H1 (cell line): ENCODE measurements around the gene MPRIP. TPM values are rescaled to one million over a fixed set of nuclear protein-coding genes. Genes with fewer than 3 reads are reported as not detected.

Source experiments
- BRCA1 ChIP-seq: IDR thresholded peaks from 2 replicates; pipeline ENCODE4 v1.6.1; 2012; ENCODE audit warnings: low read depth, low read length, improper control_type of control experiment
- CHD7 ChIP-seq: fragments of 300-600 bp; sonication (generic); IDR thresholded peaks from 2 replicates; pipeline ENCODE4 v1.7.1; 2012; ENCODE audit warnings: low read length, moderate library complexity, mild to moderate bottlenecking, inconsistent platforms; ENCODE audit not compliant: insufficient replicate concordance
- CREB1 ChIP-seq: IDR thresholded peaks from 2 replicates; pipeline ENCODE4 v1.6.1; 2012; ENCODE audit warnings: inconsistent platforms
- CTBP2 ChIP-seq: IDR thresholded peaks from 2 replicates; pipeline ENCODE4 v1.7.0; 2011; ENCODE audit warnings: borderline replicate concordance, mild to moderate bottlenecking, moderate library complexity, mixed read lengths, low read length; ENCODE audit not compliant: insufficient read depth, insufficient read length
- HDAC2 ChIP-seq, 2 experiments: fragments of 300-600 bp in 1 of 2; sonication (generic) in 1 of 2; IDR thresholded peaks; 2 replicates each; pipeline ENCODE4 v1.6.1; 2011 to 2012; ENCODE audit warnings: low read depth in 2 of 2, low read length in 2 of 2, mild to moderate bottlenecking in 2 of 2, moderate library complexity in 2 of 2, borderline replicate concordance in 1 of 2, inconsistent platforms in 1 of 2
- JUND ChIP-seq: IDR thresholded peaks from 2 replicates; pipeline ENCODE4 v1.6.1; 2011; ENCODE audit warnings: mild to moderate bottlenecking, improper control_type of control experiment, low read length
- SP1 ChIP-seq: IDR thresholded peaks from 2 replicates; pipeline ENCODE4 v1.6.1; 2011; ENCODE audit warnings: low read depth, low read length
- ZNF274 ChIP-seq: IDR thresholded peaks from 2 replicates; pipeline ENCODE4 v1.7.0; 2012; ENCODE audit warnings: low read length, borderline replicate concordance; ENCODE audit errors: extremely low read depth
- polyA plus RNA-seq, 7 experiments: library from polyadenylated mRNA; depleted of rRNA in 3 of 7; stranded (reverse) in 5 of 7; unstranded in 2 of 7; fragments of >200 nt in 5 of 7; fragments of 200-250 nt in 2 of 7; gene quantifications; 1 replicate in 5 of 7; 2 replicates in 1 of 7; 4 replicates in 1 of 7; pipeline versions ENCODE4 v1.2.1 to v1.2.3, GENCODE V29; 2011 to 2013; ENCODE audit warnings: missing spikeins in 2 of 7, mixed read lengths in 2 of 7
- total RNA-seq: library from RNA; stranded (reverse); fragmentation: NEBNext Ultra II Directional; extraction: Animal tissue kit (Norgen Biotek cat#: 25700); gene quantifications from 2 replicates; pipeline ENCODE4 v1.2.1, GENCODE V29; 2021
- TF ChIP-seq, protein P1 (sequence below): IDR thresholded peaks from 2 replicates; pipeline ENCODE4 v1.6.1; 2011; ENCODE audit warnings: low read depth, mild to moderate bottlenecking, low read length; ENCODE audit not compliant: insufficient read depth

MPRIP gene
- total and polyA plus RNA-seq, 2 of the 8 experiments (the other 6 are each of a cell fraction or from before 2014, with no cell fraction given) = 48.6 to 146 TPM

GRCh38 chr17:17134957-17135333 is 92.7 kb downstream of the MPRIP start (continued):
- TF ChIP-seq CHD7 (no peak), SP1 (no peak), ZNF274 (no peak), HDAC2 (IDR thresholded peaks at IDR 0.05; ENCODE audit: borderline replicate concordance in 1 of 2, low read depth in 2 of 2, low read length in 2 of 2) (no peak), CTBP2 (no peak), CREB1 (no peak), BRCA1 (no peak), JUND (no peak)
- TF ChIP-seq, protein P1, sequence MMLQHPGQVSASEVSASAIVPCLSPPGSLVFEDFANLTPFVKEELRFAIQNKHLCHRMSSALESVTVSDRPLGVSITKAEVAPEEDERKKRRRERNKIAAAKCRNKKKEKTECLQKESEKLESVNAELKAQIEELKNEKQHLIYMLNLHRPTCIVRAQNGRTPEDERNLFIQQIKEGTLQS = no peak
- TF ChIP-seq, all 59 proteins: peak for 0
